BE2C (cell line): ENCODE data around the gene CNPY2.
"Not testable (repeated sequence)": the region's sequence is repeated elsewhere in the genome, so short reads cannot be mapped to it uniquely, and the experiment has no call there.

Experiments used
- DNase-seq: peaks from one replicate; pipeline ENCODE4 v3.0.0-alpha.2; 2020
- H3K27me3 ChIP-seq: fragments of 250-450 bp; sonication (Bioruptor Pico); 2 replicates; pipeline ENCODE4 v1.5.1; 2020; ENCODE audit warnings: mild to moderate bottlenecking
- H3K36me3 ChIP-seq: fragments of 250-450 bp; sonication (Bioruptor Pico); 2 replicates; pipeline ENCODE4 v1.5.1; 2020; ENCODE audit warnings: mild to moderate bottlenecking
- H3K4me1 ChIP-seq: fragments of 250-450 bp; sonication (Bioruptor Pico); 2 replicates; pipeline ENCODE4 v1.5.1; 2020
- H3K4me3 ChIP-seq: 2 replicates; pipeline ENCODE4 v1.5.1; 2011; ENCODE audit warnings: low read depth, low read length
- H3K9me3 ChIP-seq: fragments of 250-450 bp; sonication (Bioruptor Pico); 2 replicates; pipeline ENCODE4 v1.5.1; 2020
- TF ChIP-seq, protein P1 (sequence below): IDR thresholded peaks from 2 replicates; pipeline ENCODE4 v1.5.1; 2012; ENCODE audit warnings: mild to moderate bottlenecking, low read depth, low read length

Gene CNPY2

DNA sequence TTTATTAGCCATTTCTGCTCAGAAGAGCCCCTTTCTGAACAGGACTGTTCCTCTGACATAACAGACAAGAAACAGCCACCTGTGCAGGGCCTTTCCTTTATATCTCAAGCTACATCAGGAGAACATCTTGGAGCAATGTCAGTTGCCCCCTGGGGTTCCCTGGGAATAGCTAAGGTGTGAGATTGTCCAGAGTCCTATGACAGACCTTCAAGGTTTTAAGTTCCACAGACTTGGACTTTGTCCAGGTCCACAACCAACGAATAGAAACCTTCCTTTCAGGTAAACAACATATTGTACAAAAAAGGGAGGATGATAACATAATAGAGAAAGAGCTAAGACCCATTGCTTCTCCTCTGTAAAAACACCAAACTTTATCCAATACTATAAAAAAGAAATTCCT lies 25.8 kb upstream of the CNPY2 start:
- TF ChIP-seq, protein P1, sequence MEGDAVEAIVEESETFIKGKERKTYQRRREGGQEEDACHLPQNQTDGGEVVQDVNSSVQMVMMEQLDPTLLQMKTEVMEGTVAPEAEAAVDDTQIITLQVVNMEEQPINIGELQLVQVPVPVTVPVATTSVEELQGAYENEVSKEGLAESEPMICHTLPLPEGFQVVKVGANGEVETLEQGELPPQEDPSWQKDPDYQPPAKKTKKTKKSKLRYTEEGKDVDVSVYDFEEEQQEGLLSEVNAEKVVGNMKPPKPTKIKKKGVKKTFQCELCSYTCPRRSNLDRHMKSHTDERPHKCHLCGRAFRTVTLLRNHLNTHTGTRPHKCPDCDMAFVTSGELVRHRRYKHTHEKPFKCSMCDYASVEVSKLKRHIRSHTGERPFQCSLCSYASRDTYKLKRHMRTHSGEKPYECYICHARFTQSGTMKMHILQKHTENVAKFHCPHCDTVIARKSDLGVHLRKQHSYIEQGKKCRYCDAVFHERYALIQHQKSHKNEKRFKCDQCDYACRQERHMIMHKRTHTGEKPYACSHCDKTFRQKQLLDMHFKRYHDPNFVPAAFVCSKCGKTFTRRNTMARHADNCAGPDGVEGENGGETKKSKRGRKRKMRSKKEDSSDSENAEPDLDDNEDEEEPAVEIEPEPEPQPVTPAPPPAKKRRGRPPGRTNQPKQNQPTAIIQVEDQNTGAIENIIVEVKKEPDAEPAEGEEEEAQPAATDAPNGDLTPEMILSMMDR: no peak
- Histone ChIP-seq H3K4me3 (no peak overlapping the region), H3K9me3 (no peaks in the 10 kb centered on the region), H3K4me1 (no peaks in the 10 kb centered on the region), H3K27me3 (no peaks in the 10 kb centered on the region), H3K36me3 (no peaks in the 10 kb centered on the region)
- DNase-seq: no peak

DNA sequence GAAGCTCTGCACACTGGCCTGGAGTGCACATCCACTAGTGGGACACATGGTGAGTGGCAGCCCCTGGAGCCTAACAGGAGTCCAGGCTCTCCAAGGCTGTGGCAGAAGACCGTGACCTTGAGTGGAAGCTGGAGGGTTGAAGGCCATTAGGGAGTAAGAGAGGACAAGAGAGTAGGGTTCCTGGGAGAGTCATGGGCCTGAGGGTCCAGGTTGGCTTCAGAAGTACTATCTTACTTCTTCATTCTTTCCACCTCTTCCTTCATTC lies 23.3 kb upstream of the CNPY2 start:
- H3K27me3 ChIP-seq: no peaks in the 10 kb centered on the region
- no peaks in the 10 kb centered on the region for H3K4me1 ChIP-seq
- H3K4me3 ChIP-seq: no peak overlapping the region

DNA sequence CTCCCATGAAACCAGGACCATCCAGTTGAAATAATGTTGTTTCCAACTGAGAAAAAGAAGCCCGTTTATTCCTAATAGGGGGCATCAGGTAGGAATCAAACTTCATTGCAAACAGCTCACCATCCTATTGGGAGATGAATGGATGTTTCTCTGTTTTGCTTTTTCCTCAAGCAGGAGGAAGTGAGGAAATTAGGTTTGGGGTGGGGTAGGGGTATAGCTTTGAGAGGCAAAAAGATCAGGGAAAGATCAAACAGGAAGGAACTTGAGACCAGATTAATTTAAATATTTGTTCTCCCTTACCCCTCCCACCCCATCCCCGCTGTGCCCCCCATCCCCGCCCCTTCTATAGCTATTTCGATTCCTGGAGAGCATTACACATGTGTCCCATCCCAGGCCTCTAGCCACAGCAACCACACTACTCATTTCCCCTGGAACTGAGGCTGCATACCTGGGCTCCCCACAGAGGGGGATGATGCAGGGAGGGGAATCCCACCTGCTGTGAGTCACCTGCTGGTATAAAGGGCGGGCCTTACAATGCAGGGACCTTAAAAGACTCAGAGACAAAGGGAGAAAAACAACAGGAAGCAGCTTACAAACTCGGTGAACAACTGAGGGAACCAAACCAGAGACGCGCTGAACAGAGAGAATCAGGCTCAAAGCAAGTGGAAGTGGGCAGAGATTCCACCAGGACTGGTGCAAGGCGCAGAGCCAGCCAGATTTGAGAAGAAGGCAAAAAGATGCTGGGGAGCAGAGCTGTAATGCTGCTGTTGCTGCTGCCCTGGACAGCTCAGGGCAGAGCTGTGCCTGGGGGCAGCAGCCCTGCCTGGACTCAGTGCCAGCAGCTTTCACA lies 22.7 kb upstream of the CNPY2 start, which contains the start of gene IL23A:
Gene IL23A, plus strand, starts transcription at position 577 of the 850 bp plus-strand sequence. Its CDS starts 161 bp downstream, at position 738.
- Histone ChIP-seq H3K9me3 (no peaks in the 10 kb centered on the region), H3K36me3 (no peaks in the 10 kb centered on the region), H3K27me3 (no peaks in the 10 kb centered on the region), H3K4me3 (no peak within 1 kb of the TSS), H3K4me1 (no peaks in the 10 kb centered on the region)
- DNase-seq: no peak
- TF ChIP-seq, protein P1: no peak

More for the DNA sequence above, 23.3 kb upstream of the CNPY2 start:
- TF ChIP-seq, protein P1: no peak
- Histone ChIP-seq H3K9me3 (no peaks in the 10 kb centered on the region), H3K36me3 (no peaks in the 10 kb centered on the region)
- DNase-seq: no peak

DNA sequence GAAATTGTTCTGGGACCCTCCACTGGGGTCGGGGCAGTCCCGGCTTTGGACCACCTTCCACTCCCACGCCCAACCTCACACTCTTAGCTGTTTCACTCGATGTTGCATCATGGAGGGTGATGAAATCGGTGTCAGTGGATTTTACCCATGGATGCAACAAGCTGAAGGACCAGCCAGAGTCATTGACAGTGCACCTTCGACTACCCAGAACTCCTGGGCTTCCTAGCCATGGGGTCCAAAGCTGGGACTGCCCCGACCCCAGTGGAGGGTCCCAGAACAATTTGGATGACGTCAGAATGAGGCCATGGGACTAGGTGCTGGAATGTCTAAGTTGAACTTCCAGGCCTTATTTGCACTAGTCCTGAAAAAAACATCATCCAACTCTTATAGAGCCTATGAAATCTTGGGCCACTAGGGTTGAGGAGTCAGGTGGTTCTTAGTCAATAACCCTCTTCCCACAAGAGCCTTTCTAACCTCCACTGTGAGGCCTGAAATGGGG lies 22.0 kb upstream of the CNPY2 start:
- TF ChIP-seq, protein P1: no peak
- Histone ChIP-seq H3K27me3 (no peaks in the 10 kb centered on the region), H3K9me3 (no peaks in the 10 kb centered on the region), H3K36me3 (no peaks in the 10 kb centered on the region), H3K4me3 (no peak overlapping the region), H3K4me1 (no peaks in the 10 kb centered on the region)
- DNase-seq: no peak

DNA sequence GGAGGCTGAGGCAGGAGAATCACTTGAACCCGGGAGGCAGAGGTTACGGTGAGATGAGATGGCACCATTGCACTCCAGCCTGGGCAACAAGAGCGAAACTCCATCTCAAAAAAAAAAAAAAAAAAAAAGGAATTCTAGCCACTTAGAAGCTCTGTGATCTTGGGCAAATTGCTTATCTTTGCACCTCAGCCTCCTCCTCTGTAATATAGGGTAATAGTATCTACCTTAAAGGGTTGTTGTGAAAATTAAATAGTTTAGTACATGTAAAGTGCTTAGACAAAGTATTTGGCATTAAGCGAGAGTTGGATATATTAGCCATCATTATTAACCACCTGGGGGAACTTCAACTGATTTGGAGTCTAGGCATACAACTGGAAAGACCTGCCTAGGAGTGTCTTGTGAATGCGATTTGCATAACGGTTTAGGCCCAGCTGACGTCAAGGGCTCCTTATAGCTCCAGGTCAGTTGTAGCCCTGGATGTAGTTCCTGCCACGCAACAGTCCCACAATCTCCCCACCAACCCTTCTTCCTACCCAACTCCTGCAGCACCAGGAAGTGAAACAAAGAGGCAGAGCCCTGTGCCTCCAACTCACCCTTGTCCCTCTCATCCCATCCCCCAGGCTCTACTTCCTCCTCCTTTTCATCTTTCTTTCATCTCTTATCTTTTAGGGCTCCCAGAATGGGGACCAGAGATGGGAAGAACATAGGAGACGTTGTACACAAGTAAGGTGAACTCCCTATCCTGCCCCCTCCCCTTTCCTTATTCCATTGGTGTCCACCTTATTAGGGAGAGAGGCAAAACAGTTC lies 20.8 kb upstream of the CNPY2 start:
- TF ChIP-seq, protein P1: no peak
- Histone ChIP-seq H3K9me3 (no peaks in the 10 kb centered on the region), H3K36me3 (no peaks in the 10 kb centered on the region), H3K4me3 (no peak overlapping the region), H3K4me1 (no peaks in the 10 kb centered on the region), H3K27me3 (no peaks in the 10 kb centered on the region)
- DNase-seq: no peak

DNA sequence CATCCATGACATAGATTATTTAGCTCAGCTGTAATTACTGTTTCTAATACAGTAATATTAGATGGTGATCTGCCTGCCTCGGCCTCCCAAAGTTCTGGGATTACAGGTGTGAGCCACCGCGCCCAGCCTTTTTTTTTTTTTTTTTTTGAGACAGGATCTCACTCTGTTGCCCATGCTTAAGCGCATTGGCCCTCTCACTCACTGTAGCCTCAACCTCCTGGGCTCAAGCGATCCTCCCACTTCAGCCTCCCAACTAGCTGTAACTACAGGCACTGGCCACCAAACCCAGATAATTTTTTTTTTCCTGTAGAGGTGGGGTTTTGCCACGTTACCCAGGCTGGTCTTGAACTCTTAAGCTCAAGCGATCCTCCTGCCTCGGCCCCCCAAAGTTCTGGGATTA lies 19.7 kb upstream of the CNPY2 start:
- DNase-seq, H3K9me3 ChIP-seq, H3K27me3 ChIP-seq, H3K4me1 ChIP-seq, H3K36me3 ChIP-seq, H3K4me3 ChIP-seq: not testable (repeated sequence)
